PC-3 (cell line): ENCODE measurements around the gene RXFP2.

ENCODE experiments used
- EZH2 ChIP-seq: fragments of 300-600 bp; sonication (generic); IDR thresholded peaks from one replicate; pipeline ENCODE4 v1.6.1; 2017; ENCODE audit warnings: antibody characterized with exemption, mild to moderate bottlenecking, low read length; ENCODE audit not compliant: unreplicated experiment
- TF ChIP-seq, protein P1 (sequence below): fragments of 300-600 bp; sonication (generic); conservative IDR thresholded peaks from 2 replicates; pipeline ENCODE4 v1.5.1; 2017; ENCODE audit warnings: antibody characterized with exemption, low read depth, mild to moderate bottlenecking, low read length

DNA sequence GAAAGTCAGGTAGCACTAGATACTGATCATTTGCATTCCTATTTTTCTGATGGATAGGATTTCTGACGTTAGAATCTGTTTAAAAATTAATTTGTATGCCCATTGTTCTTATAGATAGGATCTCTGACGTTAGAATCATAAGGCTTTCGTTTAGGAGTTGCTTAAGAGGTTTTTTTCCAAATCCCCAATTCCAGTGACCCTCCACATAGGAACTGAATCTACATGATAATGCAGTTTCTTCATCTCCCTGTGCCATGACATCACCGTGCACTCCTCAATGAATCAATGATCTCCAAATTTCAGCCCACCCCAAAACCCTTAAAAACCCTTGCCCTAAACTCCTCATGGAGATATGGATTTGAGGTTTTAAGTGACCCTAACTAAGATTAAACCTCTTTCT is 87.2 kb downstream of the RXFP2 start:
- TF ChIP-seq, protein P1, sequence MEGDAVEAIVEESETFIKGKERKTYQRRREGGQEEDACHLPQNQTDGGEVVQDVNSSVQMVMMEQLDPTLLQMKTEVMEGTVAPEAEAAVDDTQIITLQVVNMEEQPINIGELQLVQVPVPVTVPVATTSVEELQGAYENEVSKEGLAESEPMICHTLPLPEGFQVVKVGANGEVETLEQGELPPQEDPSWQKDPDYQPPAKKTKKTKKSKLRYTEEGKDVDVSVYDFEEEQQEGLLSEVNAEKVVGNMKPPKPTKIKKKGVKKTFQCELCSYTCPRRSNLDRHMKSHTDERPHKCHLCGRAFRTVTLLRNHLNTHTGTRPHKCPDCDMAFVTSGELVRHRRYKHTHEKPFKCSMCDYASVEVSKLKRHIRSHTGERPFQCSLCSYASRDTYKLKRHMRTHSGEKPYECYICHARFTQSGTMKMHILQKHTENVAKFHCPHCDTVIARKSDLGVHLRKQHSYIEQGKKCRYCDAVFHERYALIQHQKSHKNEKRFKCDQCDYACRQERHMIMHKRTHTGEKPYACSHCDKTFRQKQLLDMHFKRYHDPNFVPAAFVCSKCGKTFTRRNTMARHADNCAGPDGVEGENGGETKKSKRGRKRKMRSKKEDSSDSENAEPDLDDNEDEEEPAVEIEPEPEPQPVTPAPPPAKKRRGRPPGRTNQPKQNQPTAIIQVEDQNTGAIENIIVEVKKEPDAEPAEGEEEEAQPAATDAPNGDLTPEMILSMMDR = no peak
- no peak for TF ChIP-seq EZH2
